SU-DHL-6 (cell line): ENCODE data around the gene OXSR1.

Experiments used
- EZH2phosphoT487 ChIP-seq: fragments of 200-600 bp; sonication (generic), shearing (Covaris generic); conservative IDR thresholded peaks from 2 replicates; pipeline ENCODE4 v1.6.1; 2018; ENCODE audit warnings: mild to moderate bottlenecking, antibody characterized with exemption, low read length, moderate library complexity, mixed read lengths
- TF ChIP-seq, protein P1 (sequence below): fragments of 200-600 bp; sonication (generic); IDR thresholded peaks from one replicate; pipeline ENCODE4 v1.5.1; 2017; ENCODE audit warnings: antibody characterized with exemption, mild to moderate bottlenecking, low read length, moderate library complexity; ENCODE audit not compliant: insufficient read depth, poor library complexity, severe bottlenecking

DNA sequence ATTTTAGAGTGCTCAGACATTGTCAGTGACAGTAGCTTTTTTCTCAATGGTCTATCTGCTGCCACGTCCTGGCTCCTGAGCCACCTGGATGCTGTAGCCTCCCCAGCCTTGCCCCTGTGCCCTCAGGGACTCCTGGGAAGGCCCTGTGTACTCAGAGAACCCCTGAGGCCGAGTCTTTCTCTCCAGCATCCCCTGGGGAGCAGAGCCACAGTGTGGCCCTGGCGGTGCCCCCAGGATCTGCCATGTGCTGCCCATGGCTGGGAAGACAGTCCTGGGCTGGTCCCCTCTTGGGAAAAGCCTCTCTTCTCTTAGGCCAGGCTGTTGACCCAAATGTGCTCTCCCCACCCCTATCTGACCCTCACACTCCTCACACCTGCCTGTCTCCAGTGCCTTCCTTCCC, 21.8 kb upstream of the OXSR1 start:
- TF ChIP-seq, protein P1, sequence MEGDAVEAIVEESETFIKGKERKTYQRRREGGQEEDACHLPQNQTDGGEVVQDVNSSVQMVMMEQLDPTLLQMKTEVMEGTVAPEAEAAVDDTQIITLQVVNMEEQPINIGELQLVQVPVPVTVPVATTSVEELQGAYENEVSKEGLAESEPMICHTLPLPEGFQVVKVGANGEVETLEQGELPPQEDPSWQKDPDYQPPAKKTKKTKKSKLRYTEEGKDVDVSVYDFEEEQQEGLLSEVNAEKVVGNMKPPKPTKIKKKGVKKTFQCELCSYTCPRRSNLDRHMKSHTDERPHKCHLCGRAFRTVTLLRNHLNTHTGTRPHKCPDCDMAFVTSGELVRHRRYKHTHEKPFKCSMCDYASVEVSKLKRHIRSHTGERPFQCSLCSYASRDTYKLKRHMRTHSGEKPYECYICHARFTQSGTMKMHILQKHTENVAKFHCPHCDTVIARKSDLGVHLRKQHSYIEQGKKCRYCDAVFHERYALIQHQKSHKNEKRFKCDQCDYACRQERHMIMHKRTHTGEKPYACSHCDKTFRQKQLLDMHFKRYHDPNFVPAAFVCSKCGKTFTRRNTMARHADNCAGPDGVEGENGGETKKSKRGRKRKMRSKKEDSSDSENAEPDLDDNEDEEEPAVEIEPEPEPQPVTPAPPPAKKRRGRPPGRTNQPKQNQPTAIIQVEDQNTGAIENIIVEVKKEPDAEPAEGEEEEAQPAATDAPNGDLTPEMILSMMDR: no peak
- no peak for TF ChIP-seq EZH2phosphoT487
